Hepatocyte (in vitro differentiated cells): ENCODE measurements around the gene EEF1AKMT2. TPM values are rescaled to one million over a fixed set of nuclear protein-coding genes. Genes with fewer than 3 reads are reported as not detected.

Experiments
- DNase-seq: peaks from one replicate; pipeline ENCODE4 v3.0.0-alpha.2; 2016; ENCODE audit warnings: low spot score
- H2AFZ ChIP-seq: fragments of 200-600 bp; sonication (generic); 2 replicates; pipeline ENCODE4 v1.6.0; 2016; ENCODE audit warnings: antibody characterized with exemption, mild to moderate bottlenecking
- H3K27ac ChIP-seq: fragments of 200-600 bp; sonication (generic); 2 replicates; pipeline ENCODE4 v1.5.1; 2016; ENCODE audit warnings: mild to moderate bottlenecking
- H3K27me3 ChIP-seq: fragments of 200-600 bp; sonication (generic); 2 replicates; pipeline ENCODE4 v1.6.1; 2016
- H3K36me3 ChIP-seq: fragments of 200-600 bp; sonication (generic); replicated peaks from 2 replicates; pipeline ENCODE4 v1.5.1; 2016; ENCODE audit warnings: low read depth; ENCODE audit not compliant: insufficient read depth
- H3K4me1 ChIP-seq: fragments of 200-600 bp; sonication (generic); 2 replicates; pipeline ENCODE4 v1.5.1; 2016; ENCODE audit warnings: mild to moderate bottlenecking, moderate library complexity; ENCODE audit not compliant: insufficient read depth
- H3K4me2 ChIP-seq: fragments of 200-600 bp; sonication (generic); 2 replicates; pipeline ENCODE4 v1.6.0; 2016
- H3K4me3 ChIP-seq: fragments of 200-600 bp; sonication (generic); 2 replicates; pipeline ENCODE4 v1.5.1; 2016; ENCODE audit warnings: mild to moderate bottlenecking
- H3K79me2 ChIP-seq: fragments of 200-600 bp; sonication (generic); 2 replicates; pipeline ENCODE4 v1.6.0; 2017; ENCODE audit warnings: mild to moderate bottlenecking
- H3K9me2 ChIP-seq: fragments of 200-600 bp; sonication (generic); replicated peaks from 2 replicates; pipeline ENCODE4 v1.6.0; 2017; ENCODE audit warnings: mild to moderate bottlenecking; ENCODE audit not compliant: insufficient read depth
- H3K9me3 ChIP-seq: fragments of 200-600 bp; sonication (generic); 2 replicates; pipeline ENCODE4 v1.5.1; 2016; ENCODE audit warnings: low read depth, mild to moderate bottlenecking
- H4K20me1 ChIP-seq: fragments of 200-600 bp; sonication (generic); 2 replicates; pipeline ENCODE4 v1.6.0; 2016; ENCODE audit warnings: mild to moderate bottlenecking; ENCODE audit not compliant: insufficient read depth, poor library complexity, severe bottlenecking
- EZH2 ChIP-seq: fragments of 200-600 bp; sonication (generic); IDR thresholded peaks from 2 replicates; pipeline ENCODE4 v1.6.1; 2016; ENCODE audit warnings: antibody characterized with exemption, mild to moderate bottlenecking, borderline replicate concordance
- EZH2phosphoT487 ChIP-seq: fragments of 200-600 bp; sonication (generic); IDR thresholded peaks from one replicate; pipeline ENCODE4 v1.6.1; 2018; ENCODE audit warnings: antibody characterized with exemption, mild to moderate bottlenecking, low read depth, moderate library complexity; ENCODE audit not compliant: unreplicated experiment, severe bottlenecking
- WGBS: methylation state at CpG from one replicate; pipeline ENCODE4 v1.1.6; 2016; ENCODE audit warnings: low lambda C conversion rate; ENCODE audit errors: missing lambda C conversion rate; 5-methylcytosine and 5-hydroxymethylcytosine counted together
- polyA plus RNA-seq: library from polyadenylated mRNA; unstranded; fragments of >200 nt; fragmentation: Nextera tagmentation; extraction: Ambion mirVana; gene quantifications from 2 replicates; pipeline ENCODE4 v1.2.1, GENCODE V29; 2016
- total RNA-seq: library from RNA; depleted of rRNA; stranded (reverse); fragments of >200 nt; gene quantifications from 2 replicates; pipeline ENCODE4 v1.2.3, GENCODE V29; 2014
- TF ChIP-seq, protein P1 (sequence below): fragments of 200-600 bp; sonication (generic); IDR thresholded peaks from 2 replicates; pipeline ENCODE4 v1.5.1; 2016; ENCODE audit warnings: antibody characterized with exemption, mild to moderate bottlenecking; ENCODE audit not compliant: poor library complexity

The EEF1AKMT2 gene
- total and polyA plus RNA-seq, 2 experiments from 2014 or later, result 9.8 to 10.5 TPM

DNA sequence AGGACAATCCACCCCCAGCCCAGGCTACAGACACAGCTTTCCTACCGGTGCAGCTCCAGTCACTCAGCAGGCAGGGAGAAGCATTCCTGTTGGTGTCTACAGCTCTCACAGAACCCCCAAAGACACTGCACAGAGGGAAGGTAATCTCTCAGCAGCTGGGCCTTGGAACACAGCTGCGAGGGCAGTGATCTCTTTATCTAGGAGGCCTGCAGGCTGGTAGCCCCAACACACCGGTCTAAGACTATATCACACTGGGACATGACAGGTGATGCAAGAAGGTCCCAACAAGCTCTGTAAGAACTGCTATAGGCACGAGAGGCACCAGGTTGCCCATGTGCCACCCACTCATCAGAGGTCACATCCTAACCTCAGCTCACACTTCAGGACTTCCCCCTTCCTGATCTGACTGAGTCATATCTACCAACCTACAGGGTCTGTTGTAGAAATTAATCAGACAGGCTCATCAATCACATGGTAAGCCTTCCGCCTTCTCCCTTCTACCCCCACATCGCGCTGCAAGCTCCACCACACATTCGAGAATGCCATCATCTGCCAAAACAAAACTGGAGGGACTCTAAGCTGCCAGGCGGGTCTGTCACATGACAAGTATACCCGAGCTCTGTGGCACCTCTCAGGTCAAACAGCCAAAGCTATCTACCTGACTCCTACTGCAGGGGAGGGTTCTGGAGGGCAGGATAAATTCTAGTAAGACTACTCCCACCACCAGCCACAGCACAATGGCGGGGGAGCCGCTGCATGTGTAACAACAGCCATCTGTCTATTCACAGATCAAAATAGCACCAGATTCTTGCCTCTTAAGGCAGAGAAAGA is 73.6 kb downstream of the EEF1AKMT2 start:
- Histone ChIP-seq H3K27me3 (no peaks in the 10 kb centered on the region), H3K36me3 (no peaks in the 10 kb centered on the region), H4K20me1 (peaks cover 27% of the 10 kb centered on the region), H3K27ac (no peak overlapping the region), H3K9me3 (no peaks in the 10 kb centered on the region), H3K4me2 (no peak overlapping the region), H3K79me2 (peaks cover 91% of the 10 kb centered on the region), H3K4me3 (no peak overlapping the region), H2AFZ (no peak overlapping the region), H3K9me2 (no peaks in the 10 kb centered on the region), H3K4me1 (peaks cover 9% of the 10 kb centered on the region)
- no peak for DNase-seq
- 88% methylated on average over 12 of the region's 12 CpGs for WGBS
- no peak for TF ChIP-seq EZH2phosphoT487
- no peak for TF ChIP-seq EZH2
- TF ChIP-seq, protein P1, sequence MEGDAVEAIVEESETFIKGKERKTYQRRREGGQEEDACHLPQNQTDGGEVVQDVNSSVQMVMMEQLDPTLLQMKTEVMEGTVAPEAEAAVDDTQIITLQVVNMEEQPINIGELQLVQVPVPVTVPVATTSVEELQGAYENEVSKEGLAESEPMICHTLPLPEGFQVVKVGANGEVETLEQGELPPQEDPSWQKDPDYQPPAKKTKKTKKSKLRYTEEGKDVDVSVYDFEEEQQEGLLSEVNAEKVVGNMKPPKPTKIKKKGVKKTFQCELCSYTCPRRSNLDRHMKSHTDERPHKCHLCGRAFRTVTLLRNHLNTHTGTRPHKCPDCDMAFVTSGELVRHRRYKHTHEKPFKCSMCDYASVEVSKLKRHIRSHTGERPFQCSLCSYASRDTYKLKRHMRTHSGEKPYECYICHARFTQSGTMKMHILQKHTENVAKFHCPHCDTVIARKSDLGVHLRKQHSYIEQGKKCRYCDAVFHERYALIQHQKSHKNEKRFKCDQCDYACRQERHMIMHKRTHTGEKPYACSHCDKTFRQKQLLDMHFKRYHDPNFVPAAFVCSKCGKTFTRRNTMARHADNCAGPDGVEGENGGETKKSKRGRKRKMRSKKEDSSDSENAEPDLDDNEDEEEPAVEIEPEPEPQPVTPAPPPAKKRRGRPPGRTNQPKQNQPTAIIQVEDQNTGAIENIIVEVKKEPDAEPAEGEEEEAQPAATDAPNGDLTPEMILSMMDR, result no peak

DNA sequence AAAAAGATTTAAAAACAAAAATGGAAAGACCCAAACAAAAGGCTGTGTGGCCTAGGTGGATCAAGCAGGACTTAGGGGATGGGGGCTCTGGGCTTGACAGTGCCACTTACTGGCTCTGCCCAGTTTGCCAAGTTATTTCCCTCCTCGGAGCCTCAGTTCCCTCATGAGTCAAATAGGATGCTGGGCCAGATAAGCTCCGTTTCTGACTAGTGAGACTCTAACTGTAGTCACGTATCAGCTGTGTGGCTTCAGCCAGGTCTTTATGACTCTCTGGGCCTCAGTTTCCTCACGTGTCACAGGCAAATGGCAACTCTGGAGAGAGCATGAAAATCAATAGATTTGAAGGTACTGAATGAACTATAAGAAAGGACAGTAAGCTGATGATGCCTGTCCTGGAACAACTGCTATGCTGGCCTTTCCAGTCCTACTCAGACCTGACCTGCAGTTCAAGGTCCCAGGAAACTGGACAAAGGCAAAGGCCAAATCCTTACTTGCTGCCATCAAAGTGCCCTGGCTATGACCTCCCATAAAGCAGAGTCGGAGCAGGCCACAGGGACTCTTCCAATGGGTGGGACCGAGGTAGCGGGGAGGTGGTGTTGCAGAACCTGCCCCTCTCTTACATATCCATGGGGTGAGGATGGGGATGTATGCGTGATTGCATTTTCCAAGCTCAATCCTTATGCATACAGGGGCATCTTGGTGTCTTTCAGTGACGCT is 74.5 kb downstream of the EEF1AKMT2 start:
- Histone ChIP-seq H3K4me2 (no peak overlapping the region), H2AFZ (no peak overlapping the region), H3K4me1 (peaks cover 4% of the 10 kb centered on the region), H4K20me1 (peaks cover 27% of the 10 kb centered on the region), H3K36me3 (no peaks in the 10 kb centered on the region), H3K9me2 (no peaks in the 10 kb centered on the region), H3K27me3 (no peaks in the 10 kb centered on the region), H3K9me3 (no peaks in the 10 kb centered on the region), H3K27ac (no peak overlapping the region), H3K4me3 (no peak overlapping the region), H3K79me2 (peaks cover 91% of the 10 kb centered on the region)
- TF ChIP-seq EZH2phosphoT487, result no peak
- no peak for TF ChIP-seq EZH2
- DNase-seq, result no peak
- WGBS, result 92% methylated on average over 9 of the region's 9 CpGs

DNA sequence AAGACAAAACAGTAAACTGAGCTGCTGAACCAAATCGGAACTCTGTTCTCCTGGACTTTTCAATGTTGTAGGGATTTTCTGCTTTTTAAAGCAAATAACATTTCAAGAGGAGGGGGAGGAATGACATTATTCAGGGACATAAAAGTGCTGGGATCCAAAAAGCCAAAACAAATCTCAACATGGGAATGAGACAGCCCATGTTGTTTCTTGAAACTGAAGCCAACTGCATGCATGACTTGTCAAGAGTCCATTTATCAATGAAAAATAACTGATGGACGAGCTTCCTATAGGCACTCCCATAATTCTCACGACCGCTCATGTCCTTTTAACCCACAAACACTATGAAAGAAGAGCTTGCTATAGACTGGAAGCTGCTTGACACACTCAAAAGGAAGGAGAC is 75.3 kb downstream of the EEF1AKMT2 start:
- 92% methylated on average over 4 of the region's 4 CpGs for WGBS
- peaks cover 27% of the 10 kb centered on the region for H4K20me1 ChIP-seq

More for the DNA sequence above, 75.3 kb downstream of the EEF1AKMT2 start:
- no peak for DNase-seq
- Histone ChIP-seq H3K79me2 (peaks cover 91% of the 10 kb centered on the region), H3K27me3 (no peaks in the 10 kb centered on the region), H3K9me2 (no peaks in the 10 kb centered on the region), H3K9me3 (no peaks in the 10 kb centered on the region), H2AFZ (no peak overlapping the region), H3K4me1 (peaks cover 4% of the 10 kb centered on the region), H3K4me3 (no peak overlapping the region), H3K36me3 (no peaks in the 10 kb centered on the region), H3K27ac (no peak overlapping the region), H3K4me2 (no peak overlapping the region)
- no peak for TF ChIP-seq EZH2phosphoT487
- TF ChIP-seq, protein P1, result no peak
- TF ChIP-seq EZH2, result no peak
